H1 (cell line): ENCODE measurements around the gene ZFAND3. TPM values are rescaled to one million over a fixed set of nuclear protein-coding genes. Genes with fewer than 3 reads are reported as not detected.

Experiments used
- CTCF ChIA-PET: fragments of 300-600 bp; sonication (Branson Sonifier 250); formaldehyde crosslinking; loops from one replicate; lab custom pipeline; 2021; ENCODE audit not compliant: partially characterized antibody; lab: Charles Lee
- POLR2A ChIA-PET: fragments of 300-600 bp; sonication (Branson Sonifier 250); formaldehyde crosslinking; loops from one replicate; lab custom pipeline; 2021; ENCODE audit warnings: inconsistent platforms; ENCODE audit not compliant: partially characterized antibody; lab: Charles Lee
- DNase-seq, 2 experiments: peaks; one replicate each; pipeline versions ENCODE4 v3.0.0 to v3.0.0-alpha.2; 2010 to 2022; ENCODE audit warnings: low spot score in 2 of 2, low read depth in 1 of 2, mixed read lengths in 1 of 2
- FAIRE-seq: peaks from 2 replicates; lab custom pipeline; 2011; peaks lifted over from hg19 to GRCh38; lab: Jason Lieb, UNC
- H2AFZ ChIP-seq: 2 replicates; pipeline ENCODE4 v1.8.1; 2012; ENCODE audit warnings: low read length, inconsistent platforms
- H2AK5ac ChIP-seq: 2 replicates; pipeline ENCODE4 v1.6.1; 2013; ENCODE audit warnings: low read depth, low read length
- H2BK120ac ChIP-seq: replicated peaks from 2 replicates; pipeline ENCODE3; 2013; ENCODE audit warnings: low read depth, low read length, inconsistent platforms
- H2BK12ac ChIP-seq: 2 replicates; pipeline ENCODE4 v1.6.1; 2013; ENCODE audit warnings: low read depth, low read length
- H2BK15ac ChIP-seq: 2 replicates; pipeline ENCODE4 v1.6.1; 2013; ENCODE audit warnings: low read length
- H2BK20ac ChIP-seq: 2 replicates; pipeline ENCODE4 v1.6.1; 2013; ENCODE audit warnings: low read length
- H2BK5ac ChIP-seq: 2 replicates; pipeline ENCODE4 v1.6.1; 2013; ENCODE audit warnings: low read depth, low read length
- H3K14ac ChIP-seq: 2 replicates; pipeline ENCODE4 v1.6.1; 2013; ENCODE audit warnings: inconsistent platforms; ENCODE audit not compliant: insufficient read length
- H3K18ac ChIP-seq: 2 replicates; pipeline ENCODE4 v1.6.1; 2013; ENCODE audit warnings: low read length; ENCODE audit errors: extremely low read depth
- H3K23ac ChIP-seq: 2 replicates; pipeline ENCODE4 v1.6.1; 2013; ENCODE audit warnings: inconsistent platforms; ENCODE audit not compliant: insufficient read length
- H3K23me2 ChIP-seq: 2 replicates; pipeline ENCODE4 v1.6.1; 2013; ENCODE audit warnings: low read depth, low read length
- H3K27ac ChIP-seq: 2 replicates; pipeline ENCODE4 v1.6.1; 2011; ENCODE audit warnings: low read depth, low read length, inconsistent platforms
- H3K27me3 ChIP-seq, 4 experiments: replicated peaks in 1 of 4; 1 replicate in 1 of 4; 2 replicates in 3 of 4; pipeline versions ENCODE4 v1.6.1 to v1.8.1; 2011 to 2013; ENCODE audit warnings: low read length in 3 of 4, mild to moderate bottlenecking in 3 of 4, inconsistent platforms in 2 of 4, mixed read lengths in 2 of 4, moderate library complexity in 1 of 4; ENCODE audit not compliant: control insufficient read depth in 3 of 4, insufficient read depth in 3 of 4; ENCODE audit errors: extremely low read depth in 1 of 4
- H3K36me3 ChIP-seq, 4 experiments: 2 replicates each; pipeline versions ENCODE4 v1.6.1 to v1.8.1; 2011 to 2013; ENCODE audit warnings: mild to moderate bottlenecking in 4 of 4, low read length in 3 of 4, moderate library complexity in 2 of 4, control low read depth in 1 of 4, inconsistent platforms in 1 of 4; ENCODE audit not compliant: insufficient read depth in 4 of 4, control insufficient read depth in 2 of 4
- H3K4ac ChIP-seq: replicated peaks from 2 replicates; pipeline ENCODE3; 2013; ENCODE audit warnings: low read length, low read depth, mixed read lengths, inconsistent platforms; ENCODE audit not compliant: insufficient read length
- H3K4me1 ChIP-seq, 4 experiments: replicated peaks in 1 of 4; 1 replicate in 1 of 4; 2 replicates in 3 of 4; pipeline versions ENCODE4 v1.6.1 to v1.8.1; 2011 to 2013; ENCODE audit warnings: low read length in 3 of 4, inconsistent platforms in 2 of 4, mixed read lengths in 1 of 4; ENCODE audit not compliant: insufficient read depth in 4 of 4, control insufficient read depth in 3 of 4
- H3K4me2 ChIP-seq, 2 experiments: 2 replicates each; pipeline versions ENCODE4 v1.6.1 to v1.8.1; 2011 to 2013; ENCODE audit warnings: low read depth in 2 of 2, low read length in 2 of 2, control low read depth in 1 of 2, inconsistent platforms in 1 of 2, mild to moderate bottlenecking in 1 of 2; ENCODE audit not compliant: insufficient read depth in 1 of 2
- H3K4me3 ChIP-seq, 4 experiments: fragments of 200-600, 300-600 bp in 1 of 4; sonication (generic), shearing (Covaris generic), sonication (Bioruptor Twin) in 1 of 4; 2 replicates each; pipeline versions ENCODE4 v1.5.1 to v1.8.1; 2011 to 2016; ENCODE audit warnings: low read length in 4 of 4, low read depth in 3 of 4, control low read depth in 2 of 4, inconsistent platforms in 2 of 4, mild to moderate bottlenecking in 2 of 4, mixed read lengths in 1 of 4, moderate library complexity in 1 of 4; ENCODE audit not compliant: insufficient read depth in 2 of 4; ENCODE audit errors: extremely low read depth in 1 of 4
- H3K56ac ChIP-seq: replicated peaks from 2 replicates; pipeline ENCODE3; 2013; ENCODE audit warnings: low read depth, mild to moderate bottlenecking, mixed read lengths, low read length, inconsistent platforms; ENCODE audit not compliant: insufficient read length
- H3K79me1 ChIP-seq: 2 replicates; pipeline ENCODE4 v1.6.1; 2013; ENCODE audit warnings: low read depth, low read length, control low read depth
- H3K79me2 ChIP-seq, 2 experiments: 2 replicates each; pipeline versions ENCODE4 v1.6.1 to v1.8.1; 2012 to 2013; ENCODE audit warnings: low read length in 2 of 2, mild to moderate bottlenecking in 2 of 2, inconsistent platforms in 1 of 2; ENCODE audit not compliant: insufficient read depth in 2 of 2, control insufficient read depth in 1 of 2
- H3K9ac ChIP-seq, 4 experiments: replicated peaks in 1 of 4; 1 replicate in 1 of 4; 2 replicates in 3 of 4; pipeline versions ENCODE4 v1.6.1 to v1.8.1; 2011 to 2013; ENCODE audit warnings: low read depth in 3 of 4, low read length in 3 of 4, control low read depth in 2 of 4, mild to moderate bottlenecking in 2 of 4, moderate library complexity in 2 of 4, inconsistent platforms in 1 of 4; ENCODE audit errors: extremely low read depth in 1 of 4
- H3K9me3 ChIP-seq, 2 experiments: 2 replicates each; pipeline versions ENCODE4 v1.6.1 to v1.8.1; 2012 to 2013; ENCODE audit warnings: mild to moderate bottlenecking in 2 of 2, moderate library complexity in 2 of 2, control low read depth in 1 of 2, inconsistent platforms in 1 of 2, low read depth in 1 of 2, low read length in 1 of 2, mixed read lengths in 1 of 2; ENCODE audit not compliant: insufficient read depth in 2 of 2
- H4K20me1 ChIP-seq, 2 experiments: replicated peaks in 1 of 2; 2 replicates each; pipeline versions ENCODE3 to v1.8.1; 2011 to 2013; ENCODE audit warnings: inconsistent platforms in 2 of 2, low read length in 2 of 2, mild to moderate bottlenecking in 1 of 2; ENCODE audit not compliant: insufficient read depth in 2 of 2, control insufficient read depth in 1 of 2
- H4K5ac ChIP-seq: 2 replicates; pipeline ENCODE4 v1.6.1; 2013; ENCODE audit warnings: low read length, low read depth, mixed read lengths, inconsistent platforms; ENCODE audit not compliant: insufficient read length
- H4K8ac ChIP-seq: 2 replicates; pipeline ENCODE4 v1.8.0; 2013; ENCODE audit warnings: mild to moderate bottlenecking, moderate library complexity, low read length, inconsistent platforms; ENCODE audit not compliant: insufficient read depth; ENCODE audit errors: extremely low read depth
- H4K91ac ChIP-seq: replicated peaks from 2 replicates; pipeline ENCODE3; 2013; ENCODE audit warnings: low read length, mixed read lengths, inconsistent platforms; ENCODE audit not compliant: insufficient read length
- RAD21 ChIP-seq, 2 experiments: IDR thresholded peaks in 1 of 2; conservative IDR thresholded peaks in 1 of 2; 2 replicates each; pipeline ENCODE4 v1.6.1; 2011; ENCODE audit warnings: low read depth in 2 of 2, low read length in 2 of 2, improper control_type of control experiment in 1 of 2, inconsistent platforms in 1 of 2, mild to moderate bottlenecking in 1 of 2, moderate library complexity in 1 of 2
- ZNF274 ChIP-seq: IDR thresholded peaks from 2 replicates; pipeline ENCODE4 v1.7.0; 2012; ENCODE audit warnings: low read length, borderline replicate concordance; ENCODE audit errors: extremely low read depth
- WGBS, 2 experiments: shearing (Covaris generic) in 1 of 2; methylation state at CpG; one replicate each; pipeline versions ENCODE4 v1.1.6 to v1.1.7; 2013 to 2015; ENCODE audit warnings: low lambda C conversion rate in 2 of 2, mixed read lengths in 2 of 2, inconsistent platforms in 1 of 2, low coverage in 1 of 2, missing lambda C conversion rate in 1 of 2; ENCODE audit not compliant: insufficient replicate concordance in 2 of 2, insufficient coverage in 1 of 2, insufficient read length in 1 of 2; ENCODE audit errors: extremely low coverage in 1 of 2, missing lambda C conversion rate in 1 of 2; 5-methylcytosine and 5-hydroxymethylcytosine counted together
- polyA plus RNA-seq, 7 experiments: library from polyadenylated mRNA; depleted of rRNA in 3 of 7; stranded (reverse) in 5 of 7; unstranded in 2 of 7; fragments of >200 nt in 5 of 7; fragments of 200-250 nt in 2 of 7; gene quantifications; 1 replicate in 5 of 7; 2 replicates in 1 of 7; 4 replicates in 1 of 7; pipeline versions ENCODE4 v1.2.1 to v1.2.3, GENCODE V29; 2011 to 2013; ENCODE audit warnings: missing spikeins in 2 of 7, mixed read lengths in 2 of 7
- total RNA-seq: library from RNA; stranded (reverse); fragmentation: NEBNext Ultra II Directional; extraction: Animal tissue kit (Norgen Biotek cat#: 25700); gene quantifications from 2 replicates; pipeline ENCODE4 v1.2.1, GENCODE V29; 2021

ZFAND3 gene
- total and polyA plus RNA-seq, 2 of the 8 experiments (the other 6 are each of a cell fraction or from before 2014, with no cell fraction given), result 13.0 to 51.3 TPM

DNA sequence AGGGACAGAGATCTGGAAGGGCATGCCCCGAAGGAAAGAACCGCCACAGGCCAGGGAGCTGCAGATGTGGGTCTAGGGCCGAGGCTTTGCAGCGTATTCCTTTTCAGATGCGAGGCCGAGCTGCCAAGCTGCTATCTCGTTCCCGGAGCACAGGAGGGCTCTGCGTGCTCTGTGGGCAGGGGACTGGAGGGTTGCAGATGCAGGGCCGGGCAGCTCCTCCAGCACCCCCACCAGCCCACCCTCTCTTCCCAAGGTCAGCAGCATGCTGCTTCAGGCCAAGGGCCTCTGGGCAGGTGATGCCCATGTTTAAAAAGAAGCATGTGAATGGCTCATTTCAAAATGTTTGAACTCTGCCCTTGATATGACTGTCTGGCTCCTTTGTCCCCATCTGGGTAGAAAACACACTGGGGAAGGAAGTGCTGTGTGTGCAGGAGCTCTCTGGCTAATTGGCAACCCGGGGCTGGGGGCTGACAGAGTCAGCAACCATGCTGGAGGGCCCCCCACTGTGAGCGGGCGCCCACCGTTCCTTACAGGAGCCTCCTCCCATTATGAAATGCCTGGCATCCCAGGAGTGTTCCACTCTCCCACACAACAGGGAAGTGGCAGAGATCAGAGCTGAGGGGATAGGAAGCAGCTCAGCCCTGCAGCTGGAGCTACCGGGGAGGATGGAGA is 353.3 kb downstream of the ZFAND3 start:
- TF ChIP-seq ZNF274 (no peak), RAD21 (IDR thresholded peaks at IDR 0.05 in 1 of 2, conservative IDR thresholded peaks at IDR 0.05 in 1 of 2; ENCODE audit: low read depth in 2 of 2, low read length in 2 of 2) (peak in 1 of 2 experiments; percentile 6; a peak in 1 of 4 replicates)
- Histone ChIP-seq H3K56ac (no peak overlapping the region), H3K23ac (no peak overlapping the region), H2BK5ac (no peak overlapping the region), H3K27ac (no peak overlapping the region), H3K4ac (no peak overlapping the region), H3K14ac (no peak overlapping the region), H2AFZ (no peak overlapping the region), H4K5ac (no peak overlapping the region), H2BK20ac (no peak overlapping the region), H3K18ac (no peak overlapping the region), H4K20me1 (peaks cover 0 to 2% of the 10 kb centered on the region in 2 experiments), H4K91ac (no peak overlapping the region), H3K4me2 (no peak overlapping the region), H2AK5ac (no peak overlapping the region), H3K79me1 (no peaks in the 10 kb centered on the region), H3K79me2 (no peaks in the 10 kb centered on the region), H3K23me2 (no peaks in the 10 kb centered on the region), H2BK120ac (no peak overlapping the region), H4K8ac (peak overlapping the region; percentile 23; the same call in 1 of the 2 replicates), H3K36me3 (no peaks in the 10 kb centered on the region), H3K27me3 (no peaks in the 10 kb centered on the region), H3K9me3 (no peaks in the 10 kb centered on the region), H3K9ac (no peak overlapping the region), H3K4me1 (peaks cover 0 to 24% (median 7%) of the 10 kb centered on the region in 4 experiments; a peak in 6 of 7 replicates), H3K4me3 (no peak overlapping the region), H2BK12ac (no peak overlapping the region), H2BK15ac (no peak overlapping the region)
- ChIA-PET POLR2A (interaction anchor here (0.6 to 1.2 kb wide), 2 partner anchors 14 to 24 kb away, joined by 3 read pairs; no protein-coding TSS in a partner anchor), CTCF (interaction anchor here (1.0 to 1.7 kb wide), 4 partner anchors 105 to 398 kb away, joined by 3 to 5 read pairs (median 4); no protein-coding TSS in a partner anchor)
- FAIRE-seq (no peak), DNase-seq (no peak)
- 85% methylated on average over 15 of the region's 15 CpGs; no CpG with 5 or more reads in 1 of the 2 experiments for WGBS, 2 experiments
